HG02885 (cell line): Measurements from ENCODE around the gene KCNH3.

Experiments
- ATAC-seq: cut with Tn5 transposase; IDR thresholded peaks from one replicate; pipeline ENCODE4 v1.9.1; 2021; ENCODE audit warnings: mild to moderate bottlenecking; ENCODE audit not compliant: unreplicated experiment, poor library complexity

Gene KCNH3

DNA sequence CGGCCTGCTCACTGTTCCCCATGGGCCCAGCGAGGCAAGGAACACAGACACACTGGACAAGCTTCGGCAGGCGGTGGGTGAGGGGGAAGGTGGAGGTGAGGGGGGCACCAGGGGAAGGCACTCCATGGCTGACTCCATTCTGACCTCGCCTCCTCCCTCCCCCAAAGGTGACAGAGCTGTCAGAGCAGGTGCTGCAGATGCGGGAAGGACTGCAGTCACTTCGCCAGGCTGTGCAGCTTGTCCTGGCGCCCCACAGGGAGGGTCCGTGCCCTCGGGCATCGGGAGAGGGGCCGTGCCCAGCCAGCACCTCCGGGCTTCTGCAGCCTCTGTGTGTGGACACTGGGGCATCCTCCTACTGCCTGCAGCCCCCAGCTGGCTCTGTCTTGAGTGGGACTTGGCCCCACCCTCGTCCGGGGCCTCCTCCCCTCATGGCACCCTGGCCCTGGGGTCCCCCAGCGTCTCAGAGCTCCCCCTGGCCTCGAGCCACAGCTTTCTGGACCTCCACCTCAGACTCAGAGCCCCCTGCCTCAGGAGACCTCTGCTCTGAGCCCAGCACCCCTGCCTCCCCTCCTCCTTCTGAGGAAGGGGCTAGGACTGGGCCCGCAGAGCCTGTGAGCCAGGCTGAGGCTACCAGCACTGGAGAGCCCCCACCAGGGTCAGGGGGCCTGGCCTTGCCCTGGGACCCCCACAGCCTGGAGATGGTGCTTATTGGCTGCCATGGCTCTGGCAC lies 18.5 kb downstream of the KCNH3 start:
- no peak for ATAC-seq

DNA sequence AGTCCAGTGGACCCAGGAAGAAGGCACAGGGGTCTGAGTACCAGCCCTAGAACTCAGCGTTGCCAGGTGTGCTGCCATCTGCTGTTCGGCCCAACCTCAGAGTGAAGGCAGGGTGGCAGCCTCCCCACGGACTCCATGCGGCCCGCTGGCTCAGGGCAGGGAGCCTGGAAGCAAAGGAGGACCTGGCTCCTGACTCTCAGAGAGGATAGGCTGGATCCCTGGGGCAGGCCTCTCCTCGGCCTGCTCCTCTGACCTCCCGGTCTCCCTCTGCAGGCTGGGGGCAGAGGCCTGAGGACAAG lies 19.0 kb downstream of the KCNH3 start:
- ATAC-seq: no peak

GRCh38 chr12:49558526-49558925 lies 19.7 kb downstream of the KCNH3 start:
- ATAC-seq: no peak

DNA sequence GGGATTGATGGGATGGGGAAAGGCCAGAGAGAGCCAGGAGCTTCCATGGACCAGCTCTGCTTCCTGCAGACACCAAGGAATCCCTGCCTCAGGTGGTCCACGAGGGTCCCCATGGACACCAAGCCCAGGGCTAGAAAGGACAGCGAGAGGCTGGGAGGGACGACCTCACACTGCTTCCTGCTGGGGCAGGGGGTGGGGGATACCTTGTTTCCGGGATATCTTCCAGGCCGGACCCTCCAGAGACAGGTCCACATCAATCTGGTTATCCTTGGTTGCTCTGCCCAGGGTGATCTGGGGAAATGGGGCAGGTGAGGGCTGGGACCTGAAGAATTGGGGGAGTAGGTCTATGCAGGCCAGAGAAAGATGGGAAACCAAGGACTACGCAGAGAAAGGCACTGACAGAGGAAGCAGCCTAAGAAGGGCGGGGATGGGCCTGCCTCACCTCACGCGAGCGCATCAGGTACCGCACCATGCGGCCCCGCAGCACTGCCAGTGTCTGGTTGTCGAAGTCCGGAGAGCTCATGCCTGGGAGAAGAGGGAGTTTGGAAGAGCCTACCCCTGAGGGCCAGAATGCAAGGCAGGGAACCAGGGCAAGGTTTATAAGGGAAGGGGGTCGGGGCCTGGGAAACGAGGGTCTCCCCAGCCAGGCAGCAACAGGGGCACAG lies 20.3 kb downstream of the KCNH3 start:
- no peak for ATAC-seq

DNA sequence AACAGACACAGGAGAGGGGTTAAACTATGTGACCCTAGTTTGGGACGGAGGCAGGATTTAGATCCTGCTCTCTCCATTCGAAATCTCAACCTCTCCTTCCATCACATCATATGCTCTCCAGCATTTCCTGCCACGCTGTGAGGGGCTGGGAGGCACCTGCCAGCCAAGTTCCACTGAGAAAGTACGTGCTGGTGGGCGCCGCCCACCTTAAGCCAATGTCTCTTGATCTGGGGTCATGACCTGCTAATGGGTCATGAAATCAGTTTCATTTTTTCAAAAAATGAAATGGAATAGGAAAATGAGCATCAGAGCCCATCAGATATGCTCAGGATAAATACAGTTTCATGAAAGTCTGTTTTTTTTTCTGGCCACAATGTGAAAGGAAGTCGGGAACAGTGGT lies 21.9 kb downstream of the KCNH3 start:
- no peak for ATAC-seq

DNA sequence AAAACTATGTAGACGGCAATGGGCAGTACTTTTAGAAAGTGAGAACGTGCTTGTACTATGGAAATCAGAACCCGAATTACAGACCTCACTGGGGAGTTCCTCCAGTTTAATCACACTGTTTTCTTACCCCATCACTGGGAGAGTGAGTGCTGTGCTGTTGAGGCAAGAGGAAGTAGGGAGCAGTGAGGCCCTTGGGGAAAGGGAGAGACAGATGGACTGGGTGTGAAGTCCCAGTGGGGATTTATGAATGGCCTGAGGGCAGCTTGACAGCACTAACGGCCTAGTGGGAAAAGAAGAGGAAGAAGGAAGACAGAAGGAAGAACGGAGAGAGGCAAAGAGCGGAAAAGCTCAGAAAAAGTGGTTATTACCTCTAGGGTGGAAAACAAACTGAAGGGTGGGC lies 23.4 kb downstream of the KCNH3 start:
- ATAC-seq: no peak

DNA sequence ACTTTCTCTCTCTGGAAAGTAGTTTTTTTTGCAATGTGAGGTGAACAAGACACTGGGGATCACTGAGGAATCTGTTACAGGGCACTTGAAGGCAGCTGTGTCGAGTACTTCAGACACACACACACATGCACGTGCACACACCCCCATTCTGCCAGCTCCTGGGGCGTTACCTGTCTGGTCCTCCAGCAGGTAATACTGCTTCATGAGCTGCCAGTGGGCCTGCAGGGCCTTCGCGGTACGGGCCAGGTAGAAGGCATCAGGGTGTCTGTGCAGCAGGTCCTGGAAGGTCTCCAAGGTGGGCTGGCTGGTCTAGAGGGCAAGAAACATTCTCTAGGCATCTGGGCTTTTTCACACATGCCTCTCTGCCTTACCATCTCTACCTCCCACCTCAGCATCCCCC lies 24.0 kb downstream of the KCNH3 start:
- ATAC-seq: no peak

GRCh38 chr12:49563951-49564685 lies 25.3 kb downstream of the KCNH3 start:
- no peak for ATAC-seq

DNA sequence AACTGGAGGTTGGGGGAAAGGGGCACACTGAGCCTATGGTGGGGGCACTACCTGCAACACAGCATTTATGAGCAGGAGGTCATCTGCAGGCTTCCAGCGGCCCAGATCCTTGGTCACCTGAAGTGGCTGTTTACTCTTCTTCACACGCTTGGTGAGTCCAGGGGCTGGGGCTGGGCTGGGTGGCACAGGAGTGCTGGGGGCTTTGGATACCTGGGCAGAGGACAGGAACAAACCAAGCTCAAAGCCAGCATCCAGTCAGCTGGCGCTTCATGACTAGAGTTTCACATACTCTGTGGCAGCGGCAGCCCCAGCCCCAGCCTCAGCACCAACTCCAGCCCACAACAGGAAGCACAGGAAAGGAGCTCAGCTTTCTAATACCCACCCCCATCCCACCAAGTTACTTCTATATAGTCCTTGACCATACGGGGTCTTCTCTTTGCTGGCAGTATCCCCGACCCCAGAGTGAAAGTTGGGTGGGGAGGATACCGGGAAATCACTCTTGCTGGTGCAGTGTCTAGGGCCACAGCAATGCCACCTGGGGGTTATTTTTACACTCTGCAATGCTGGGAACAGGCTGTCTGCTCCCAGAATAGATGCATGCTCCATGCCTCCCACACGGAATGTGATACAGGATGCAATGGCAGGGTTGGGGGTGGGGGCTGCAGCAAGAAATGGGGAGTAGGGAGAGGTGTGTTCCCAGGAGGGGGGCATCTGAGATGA lies 26.0 kb downstream of the KCNH3 start:
- ATAC-seq: no peak

- no peak for ATAC-seq
Observed at GRCh38 chr12:49565406-49566265, 26.8 kb downstream of the KCNH3 start.

- ATAC-seq: no peak
Observed at GRCh38 chr12:49566361-49566760, 27.5 kb downstream of the KCNH3 start.

DNA sequence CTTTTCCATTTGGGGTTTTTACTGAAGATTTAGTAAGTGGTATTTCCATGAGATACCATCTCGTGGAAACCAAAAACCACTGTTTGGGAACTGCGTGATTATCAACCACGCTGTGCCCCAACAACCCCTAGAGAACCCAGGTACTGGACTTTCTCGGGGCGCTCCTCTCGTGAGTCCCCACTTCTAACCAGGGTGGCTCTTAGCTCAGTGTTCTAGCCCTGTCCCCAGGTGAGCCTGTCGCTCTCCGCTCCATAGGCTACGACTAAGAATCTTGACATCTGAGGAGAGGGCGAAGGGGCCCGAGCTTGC lies 28.4 kb downstream of the KCNH3 start:
- no peak for ATAC-seq

DNA sequence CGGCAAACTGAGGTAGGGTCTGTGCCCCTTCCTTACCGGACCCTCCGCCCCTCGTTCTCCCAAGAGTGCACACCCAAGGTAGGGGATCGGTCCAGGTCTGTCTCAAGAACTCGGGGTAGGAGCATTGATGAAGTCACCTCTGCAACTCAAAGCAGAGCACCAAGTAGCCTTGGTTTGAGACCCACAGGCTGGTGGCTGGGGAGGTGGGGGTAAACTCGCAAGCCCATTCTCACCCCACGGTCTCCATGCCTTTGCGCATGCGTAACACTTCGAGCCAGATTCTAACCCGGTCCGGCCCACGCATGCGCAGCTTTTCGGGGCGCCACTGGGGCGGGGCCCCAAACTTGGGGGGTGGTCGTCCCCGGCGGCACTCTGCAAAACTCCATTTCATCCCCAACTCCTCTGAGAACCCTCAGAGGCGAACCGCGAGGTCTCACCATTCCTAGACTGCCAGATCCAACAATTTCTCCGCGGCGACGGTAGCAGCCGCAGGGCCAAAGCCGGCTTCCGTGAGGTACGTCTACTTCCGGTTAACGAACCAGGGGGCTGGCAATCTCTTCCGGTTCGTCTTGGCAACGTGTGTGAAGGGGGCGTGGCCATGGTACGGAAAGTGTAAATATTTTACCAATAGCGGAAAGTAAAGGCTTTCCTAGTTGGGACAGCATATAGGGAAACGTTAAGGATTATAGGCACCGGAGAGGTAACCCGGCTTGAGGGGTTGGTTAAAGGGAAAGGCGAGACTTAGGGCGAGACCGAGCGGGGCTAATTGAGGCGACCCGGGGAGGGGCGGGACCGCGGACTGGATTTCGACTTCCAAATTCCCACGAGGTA lies 29.0 kb downstream of the KCNH3 start, which contains the start of gene MCRS1:
Gene MCRS1 (minus strand): TSS at position 532 of the 831 bp plus-strand sequence. CDS start 1,411 bp downstream, outside the sequence.
- ATAC-seq: peak; percentile 89

DNA sequence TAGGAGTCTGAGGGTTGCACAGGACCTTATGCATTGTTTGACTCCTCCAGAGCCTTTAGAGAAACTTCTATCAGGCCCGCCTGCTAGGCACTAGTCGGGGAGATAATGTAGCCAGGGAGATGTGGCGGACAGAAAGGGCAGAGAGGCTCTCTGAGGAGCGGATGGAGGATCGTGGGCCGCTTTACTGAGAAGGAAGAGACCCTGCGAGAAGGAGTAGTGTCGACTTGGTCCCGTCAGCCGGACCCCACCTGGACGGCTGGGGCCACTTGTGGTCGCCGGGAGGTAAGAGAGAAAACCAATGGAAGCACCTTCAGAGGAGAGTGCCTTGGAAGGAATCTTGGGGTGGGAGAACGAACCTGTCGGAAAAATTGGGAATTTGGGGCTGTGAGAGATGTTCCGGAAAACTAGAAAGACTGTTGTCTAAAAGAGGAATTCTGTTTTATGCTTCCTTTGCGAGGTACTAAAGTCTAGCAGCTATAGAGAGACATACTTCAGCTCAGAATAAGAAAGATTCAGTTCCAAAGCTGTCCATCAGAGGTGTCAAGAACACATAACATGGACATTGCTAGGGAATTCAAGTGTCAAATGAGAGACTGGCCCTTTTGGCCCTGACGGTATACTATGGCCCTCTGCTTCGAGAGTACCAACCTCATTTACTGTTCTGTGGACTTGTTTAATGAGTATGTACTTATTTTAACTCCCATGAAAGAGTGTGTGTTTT lies 29.8 kb downstream of the KCNH3 start:
- peak; percentile 16 for ATAC-seq

DNA sequence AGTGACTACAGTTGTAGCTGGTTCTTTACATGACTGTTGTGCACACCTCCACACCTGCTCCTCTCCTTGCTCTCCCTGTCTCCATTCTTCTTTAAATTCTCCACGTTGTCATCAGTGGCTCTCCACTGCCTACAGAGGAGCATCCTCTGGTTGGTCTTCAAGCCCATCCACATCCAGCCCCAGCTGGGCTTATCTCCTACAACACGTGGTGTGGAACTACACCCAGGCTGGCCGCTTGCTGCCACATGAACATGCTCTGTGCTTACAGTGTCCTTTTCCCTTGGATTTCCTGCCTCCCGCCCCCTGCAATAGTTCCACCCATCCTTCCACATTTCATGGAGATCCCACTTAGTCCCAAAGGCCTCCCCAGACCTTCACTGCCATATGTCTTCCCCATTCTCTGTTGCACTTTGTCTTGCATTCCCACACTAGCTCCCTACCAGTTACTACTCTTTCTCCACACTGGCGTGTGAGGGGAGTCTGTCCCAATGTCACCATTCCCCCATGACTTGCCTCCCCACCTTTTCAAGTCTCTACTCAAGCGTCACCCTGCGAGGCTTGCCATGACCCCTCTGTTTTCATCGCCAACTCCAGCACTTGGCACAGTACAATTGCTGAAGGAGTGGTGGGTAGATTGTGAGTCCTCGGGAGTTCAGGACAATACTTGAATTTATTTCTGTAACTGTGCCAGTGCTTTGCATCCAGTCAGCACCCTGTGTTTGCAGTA lies 38.9 kb downstream of the KCNH3 start:
- ATAC-seq: no peak

DNA sequence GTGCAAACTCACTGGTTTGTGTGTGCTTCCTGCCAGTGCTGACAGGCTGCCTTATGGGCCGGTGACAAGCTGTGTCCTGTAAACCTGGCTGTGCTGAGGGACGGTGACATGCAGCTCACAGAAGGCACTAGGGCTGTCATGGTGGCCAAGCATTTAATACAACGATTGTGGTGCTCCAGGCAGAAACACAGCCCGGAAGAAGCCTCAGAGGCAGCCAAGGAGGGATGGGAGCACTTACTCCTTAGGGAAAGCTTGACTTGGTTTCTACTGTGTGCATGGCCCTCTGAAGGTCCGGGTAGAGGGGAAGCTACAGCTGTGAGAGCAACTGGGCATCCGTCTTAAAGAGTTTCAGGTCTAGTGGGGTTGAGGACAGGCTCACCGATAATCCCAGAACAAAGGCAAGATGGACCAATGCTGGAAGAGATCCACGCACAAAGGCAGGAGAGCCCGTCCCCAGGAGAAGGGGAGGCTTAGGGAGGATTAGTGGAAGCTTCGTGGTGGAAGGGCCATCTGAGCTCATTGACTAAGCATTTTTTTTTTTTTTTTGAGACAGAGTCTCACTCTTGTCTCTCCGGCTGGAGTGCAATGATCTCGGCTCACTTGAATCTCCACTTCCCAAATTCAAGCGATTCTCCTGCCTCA lies 39.8 kb downstream of the KCNH3 start:
- no peak for ATAC-seq
